Ascending aorta (tissue), 2 donors: ENCODE data around the gene DDX20. TPM values are rescaled to one million over a fixed set of nuclear protein-coding genes. Genes with fewer than 3 reads are reported as not detected.
A peak's percentile ranks its signal among the peaks of the same experiment; 100 is the strongest.

Experiments used
- DNase-seq, 2 donors: peaks; one replicate each; pipeline ENCODE4 v3.0.0-alpha.2; 2019; ENCODE audit warnings: low spot score in 2 of 2
- H3K27ac ChIP-seq, 2 donors: fragments of 200-600 bp; sonication (generic); one replicate each; pipeline ENCODE4 v1.5.1; 2016 to 2017; ENCODE audit warnings: mild to moderate bottlenecking in 1 of 2
- H3K27me3 ChIP-seq: fragments of 200-600 bp; sonication (generic); one replicate; pipeline ENCODE4 v1.5.1; 2017
- H3K36me3 ChIP-seq, 2 donors: fragments of 200-600 bp; sonication (generic); one replicate each; pipeline ENCODE4 v1.5.1; 2016
- H3K4me1 ChIP-seq, 2 donors: fragments of 200-600 bp; sonication (generic); one replicate each; pipeline ENCODE4 v1.5.1; 2016 to 2017; ENCODE audit warnings: mild to moderate bottlenecking in 1 of 2
- H3K4me3 ChIP-seq, 2 donors: fragments of 200-600 bp; sonication (generic); one replicate each; pipeline ENCODE4 v1.5.1; 2016 to 2017; ENCODE audit warnings: mild to moderate bottlenecking in 1 of 2
- H3K9me3 ChIP-seq, 2 donors: fragments of 200-600 bp; sonication (generic); one replicate each; pipeline ENCODE4 v1.5.1; 2016
- intact Hi-C: fragments of 100-400 bp; cut with DNase I; formaldehyde crosslinking; loops from one replicate; pipeline ENCODE4 v1.15.1; 2023
- total RNA-seq: library from RNA; depleted of rRNA; stranded (reverse); fragments of >200 nt; gene quantifications from one replicate; pipeline ENCODE4 v1.1.0, GENCODE V29; 2016
- TF ChIP-seq, protein P1 (sequence below), 3 experiments: fragments of 200-600 bp in 2 of 3; fragments of 450-650 bp in 1 of 3; sonication (generic) in 2 of 3; IDR thresholded peaks; one replicate each; pipeline ENCODE4 v1.5.1; 2016 to 2019; ENCODE audit warnings: antibody characterized with exemption in 3 of 3, mild to moderate bottlenecking in 1 of 3, moderate library complexity in 1 of 3

The DDX20 gene
- total RNA-seq, 1 donor from 2014 or later: 11.3 TPM

DNA sequence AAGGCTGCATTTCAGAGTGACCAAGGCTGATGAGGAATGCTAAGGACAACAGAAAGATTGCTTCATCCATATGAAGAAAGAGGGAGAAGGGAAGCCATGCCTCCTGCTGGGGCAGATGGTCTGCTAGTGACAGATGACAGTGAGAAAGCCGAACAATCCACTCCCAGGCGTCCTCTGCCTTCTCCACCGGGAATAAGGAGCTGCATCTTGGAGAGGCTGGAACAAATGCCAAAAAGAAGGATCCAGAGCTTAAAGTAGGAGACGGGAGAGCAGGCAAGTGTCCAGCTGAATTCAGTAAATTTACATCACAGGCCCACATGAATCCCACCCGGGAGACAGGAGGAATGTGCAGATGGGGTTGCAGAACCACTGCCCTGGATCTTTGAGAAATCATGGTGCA is 33.4 kb downstream of the DDX20 start:
- Histone ChIP-seq H3K9me3 (no peaks in the 10 kb centered on the region), H3K27ac (no peak overlapping the region), H3K4me1 (no peaks in the 10 kb centered on the region), H3K36me3 (no peaks in the 10 kb centered on the region), H3K27me3 (no peaks in the 10 kb centered on the region), H3K4me3 (no peak overlapping the region)
- TF ChIP-seq, protein P1, sequence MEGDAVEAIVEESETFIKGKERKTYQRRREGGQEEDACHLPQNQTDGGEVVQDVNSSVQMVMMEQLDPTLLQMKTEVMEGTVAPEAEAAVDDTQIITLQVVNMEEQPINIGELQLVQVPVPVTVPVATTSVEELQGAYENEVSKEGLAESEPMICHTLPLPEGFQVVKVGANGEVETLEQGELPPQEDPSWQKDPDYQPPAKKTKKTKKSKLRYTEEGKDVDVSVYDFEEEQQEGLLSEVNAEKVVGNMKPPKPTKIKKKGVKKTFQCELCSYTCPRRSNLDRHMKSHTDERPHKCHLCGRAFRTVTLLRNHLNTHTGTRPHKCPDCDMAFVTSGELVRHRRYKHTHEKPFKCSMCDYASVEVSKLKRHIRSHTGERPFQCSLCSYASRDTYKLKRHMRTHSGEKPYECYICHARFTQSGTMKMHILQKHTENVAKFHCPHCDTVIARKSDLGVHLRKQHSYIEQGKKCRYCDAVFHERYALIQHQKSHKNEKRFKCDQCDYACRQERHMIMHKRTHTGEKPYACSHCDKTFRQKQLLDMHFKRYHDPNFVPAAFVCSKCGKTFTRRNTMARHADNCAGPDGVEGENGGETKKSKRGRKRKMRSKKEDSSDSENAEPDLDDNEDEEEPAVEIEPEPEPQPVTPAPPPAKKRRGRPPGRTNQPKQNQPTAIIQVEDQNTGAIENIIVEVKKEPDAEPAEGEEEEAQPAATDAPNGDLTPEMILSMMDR (IDR thresholded peaks at IDR 0.05): no peak
- intact Hi-C loops: loop anchor here (5.0 kb wide), 1 partner anchor 203 kb away; no protein-coding TSS in a partner anchor
- DNase-seq: no peak

DNA sequence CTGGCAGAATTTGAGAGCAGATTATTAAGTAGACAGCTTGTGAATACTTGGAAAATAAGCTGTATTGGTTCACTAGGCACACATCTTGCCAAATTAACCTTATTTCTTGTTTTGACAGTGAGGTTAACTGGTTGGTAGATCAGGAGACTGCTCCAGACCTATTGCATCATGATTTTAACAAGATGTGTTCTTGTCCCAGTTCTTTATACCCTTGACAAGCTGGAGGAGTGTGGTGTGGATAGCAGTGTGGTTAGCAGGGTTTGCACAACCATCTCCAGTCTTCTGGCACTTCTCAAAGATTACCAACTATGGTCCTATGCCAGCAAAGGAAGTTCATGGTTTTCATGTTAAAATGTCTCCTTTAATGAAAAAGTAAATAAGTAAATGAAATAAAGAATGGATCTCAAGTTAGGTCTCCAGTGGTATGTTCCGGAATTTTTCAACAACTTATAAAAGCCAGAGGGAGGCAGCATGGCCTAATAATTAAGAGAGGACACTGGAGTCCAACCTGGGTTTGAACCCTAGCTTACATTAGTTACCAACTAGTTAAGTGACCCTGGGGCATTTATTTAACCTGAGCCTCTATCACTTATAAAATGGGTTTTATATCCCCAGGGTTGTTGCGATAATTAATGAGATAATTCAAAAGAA is 34.1 kb downstream of the DDX20 start:
- no peaks in the 10 kb centered on the region for H3K27me3 ChIP-seq
- no peaks in the 10 kb centered on the region for H3K9me3 ChIP-seq
- intact Hi-C loops: loop anchor here (5.0 to 10.0 kb wide), 2 partner anchors 203 to 575 kb away; no protein-coding TSS in a partner anchor
- H3K27ac ChIP-seq: no peak overlapping the region
- H3K4me3 ChIP-seq: no peak overlapping the region
- no peak for DNase-seq
- H3K4me1 ChIP-seq: no peaks in the 10 kb centered on the region
- no peaks in the 10 kb centered on the region for H3K36me3 ChIP-seq
- TF ChIP-seq, protein P1 (IDR thresholded peaks at IDR 0.05): peak in 2 of 3 experiments; percentile 7 to 33

DNA sequence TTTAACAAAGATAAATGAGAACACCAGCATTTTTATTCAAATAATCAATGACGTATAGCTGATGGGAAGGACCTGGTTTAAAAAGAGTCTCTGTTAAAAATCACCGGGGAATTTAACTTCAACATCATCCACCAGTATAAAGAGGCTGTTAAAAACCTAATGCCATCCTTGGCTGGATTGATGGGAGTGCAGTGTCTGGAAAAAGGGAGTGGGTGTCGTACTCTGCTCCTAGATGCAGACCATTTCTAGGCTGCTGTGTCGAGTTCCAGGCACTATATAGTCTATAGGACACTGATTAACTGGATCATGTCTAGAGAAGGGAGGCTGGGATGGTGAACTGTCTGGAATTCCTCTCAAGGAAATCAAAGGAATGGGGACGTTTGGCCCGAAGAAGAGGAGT is 36.1 kb downstream of the DDX20 start:
- no peaks in the 10 kb centered on the region for H3K27me3 ChIP-seq
- no peaks in the 10 kb centered on the region for H3K36me3 ChIP-seq
- intact Hi-C loops: loop anchor here (10.0 kb wide), 1 partner anchor 573 kb away; no protein-coding TSS in a partner anchor
- no peak for DNase-seq
- H3K27ac ChIP-seq: no peak overlapping the region
- H3K4me3 ChIP-seq: no peak overlapping the region
- TF ChIP-seq, protein P1 (IDR thresholded peaks at IDR 0.05): no peak
- no peaks in the 10 kb centered on the region for H3K9me3 ChIP-seq
- no peaks in the 10 kb centered on the region for H3K4me1 ChIP-seq

DNA sequence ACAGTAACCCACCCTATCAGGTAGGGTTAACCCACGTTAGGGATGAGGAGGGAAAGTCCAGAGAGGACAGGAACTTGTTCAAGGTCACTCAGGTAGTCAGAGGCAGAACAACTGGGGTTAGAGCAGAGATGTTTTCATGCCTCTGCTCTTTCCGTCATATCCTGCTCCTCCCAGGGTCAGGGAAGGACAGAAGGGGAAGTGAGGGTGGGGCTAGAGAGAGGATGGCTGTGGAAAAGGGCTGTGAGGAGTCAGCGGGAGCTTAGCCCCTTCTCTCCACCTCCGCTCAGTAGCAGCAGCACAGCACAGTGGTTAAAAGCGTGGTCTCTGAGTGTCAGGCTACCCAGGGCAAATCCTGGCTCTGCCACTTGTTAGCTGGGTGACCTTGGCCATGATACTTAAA is 36.5 kb downstream of the DDX20 start:
- H3K9me3 ChIP-seq: no peaks in the 10 kb centered on the region
- no peak for DNase-seq
- H3K36me3 ChIP-seq: no peaks in the 10 kb centered on the region
- TF ChIP-seq, protein P1 (IDR thresholded peaks at IDR 0.05): no peak
- no peaks in the 10 kb centered on the region for H3K27me3 ChIP-seq
- intact Hi-C loops: loop anchor here (10.0 kb wide), 1 partner anchor 573 kb away; no protein-coding TSS in a partner anchor
- no peak overlapping the region for H3K4me3 ChIP-seq
- no peak overlapping the region for H3K27ac ChIP-seq
- H3K4me1 ChIP-seq: no peaks in the 10 kb centered on the region

DNA sequence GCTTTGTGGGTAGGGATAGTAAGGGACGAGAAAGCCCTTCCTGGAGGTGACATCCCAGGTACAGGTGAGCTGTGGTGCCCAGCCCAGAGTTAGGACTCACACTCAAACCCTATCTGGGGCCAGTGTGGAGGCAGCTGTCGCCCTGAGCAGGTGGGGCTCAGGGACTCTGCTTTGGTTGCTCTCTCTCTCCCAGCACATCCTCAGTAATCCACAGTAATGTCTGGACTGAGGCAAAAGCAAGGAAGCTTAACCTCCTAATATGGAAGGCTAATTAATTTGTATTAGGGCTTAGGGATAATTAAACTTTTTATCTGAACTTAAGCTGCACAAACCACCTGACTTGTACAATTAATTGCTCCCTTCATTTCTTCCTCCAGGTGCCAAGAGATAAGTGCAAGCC is 38.2 kb downstream of the DDX20 start:
- Histone ChIP-seq H3K9me3 (no peaks in the 10 kb centered on the region), H3K36me3 (no peaks in the 10 kb centered on the region), H3K4me1 (no peaks in the 10 kb centered on the region), H3K27ac (no peak overlapping the region), H3K4me3 (no peak overlapping the region), H3K27me3 (no peaks in the 10 kb centered on the region)
- TF ChIP-seq, protein P1 (IDR thresholded peaks at IDR 0.05): no peak
- DNase-seq: no peak
- intact Hi-C loops: loop anchor here (10.0 kb wide), 1 partner anchor 571 kb away; no protein-coding TSS in a partner anchor
